T-cell (primary cell): ENCODE data around the gene SKI. TPM values are rescaled to one million over a fixed set of nuclear protein-coding genes. Genes with fewer than 3 reads are reported as not detected.
A peak's percentile ranks its signal among the peaks of the same experiment; 100 is the strongest.

Experiments used
- ATAC-seq, 4 experiments: fragments of 200-7000 bp in 3 of 4; fragments of 150-1000 bp in 1 of 4; cut with Tn5 transposase; replicated peaks in 1 of 4; 1 replicate in 3 of 4; 2 replicates in 1 of 4; pipeline ENCODE4 v1.10.0; 2021; ENCODE audit warnings: moderate library complexity in 3 of 4, mild to moderate bottlenecking in 2 of 4, moderate number of reproducible peaks in 1 of 4
- CTCF ChIA-PET, 2 donors: fragments of 300-600 bp; sonication (Branson Sonifier 250); formaldehyde crosslinking; loops; one replicate each; lab custom pipeline; 2022; ENCODE audit warnings: antibody characterized with exemption in 2 of 2; lab: Charles Lee
- POLR2A ChIA-PET, 2 donors: fragments of 300-600 bp; sonication (Branson Sonifier 250); formaldehyde crosslinking; loops; one replicate each; lab custom pipeline; 2022; ENCODE audit warnings: antibody characterized with exemption in 2 of 2; lab: Charles Lee
- DNase-seq, 35 experiments: peaks; one replicate each; pipeline versions ENCODE4 v3.0.0 to v3.0.0-alpha.2; 2013 to 2023
- H3K27ac ChIP-seq: one replicate; pipeline ENCODE4 v1.5.1; 2013; ENCODE audit warnings: low read length
- H3K27me3 ChIP-seq, 2 experiments: replicated peaks in 1 of 2; 1 replicate in 1 of 2; 2 replicates in 1 of 2; pipeline versions ENCODE4 v1.6.1 to v1.7.0; 2013; ENCODE audit warnings: low read length in 1 of 2, mixed read lengths in 1 of 2; ENCODE audit not compliant: control insufficient read depth in 2 of 2, insufficient read depth in 2 of 2; ENCODE audit errors: extremely low read depth in 1 of 2
- H3K36me3 ChIP-seq, 2 donors: 1 replicate in 1 of 2; 2 replicates in 1 of 2; pipeline versions ENCODE4 v1.6.1 to v1.7.0; 2013; ENCODE audit warnings: low read length in 1 of 2; ENCODE audit not compliant: control insufficient read depth in 2 of 2, insufficient read depth in 1 of 2; ENCODE audit errors: extremely low read depth in 1 of 2
- H3K4me1 ChIP-seq, 2 experiments: 1 replicate in 1 of 2; 2 replicates in 1 of 2; pipeline versions ENCODE4 v1.6.1 to v1.7.0; 2013; ENCODE audit warnings: low read length in 2 of 2, mixed read lengths in 1 of 2; ENCODE audit not compliant: insufficient read depth in 2 of 2, control insufficient read depth in 1 of 2; ENCODE audit errors: extremely low read depth in 1 of 2
- H3K4me3 ChIP-seq, 2 donors: 1 replicate in 1 of 2; 2 replicates in 1 of 2; pipeline versions ENCODE4 v1.5.1 to v1.7.0; 2013; ENCODE audit warnings: mild to moderate bottlenecking in 2 of 2, low read length in 1 of 2, moderate library complexity in 1 of 2; ENCODE audit not compliant: control insufficient read depth in 1 of 2; ENCODE audit errors: extremely low read depth in 1 of 2
- H3K9me3 ChIP-seq: 2 replicates; pipeline ENCODE4 v1.7.0; 2013
- H3K27ac Mint-ChIP-seq, 2 donors: one replicate each; pipeline ENCODE4 v1.8.0; 2020 to 2021; ENCODE audit warnings: mild to moderate bottlenecking in 2 of 2, mixed read lengths in 2 of 2
- H3K27me3 Mint-ChIP-seq, 2 donors: one replicate each; pipeline ENCODE4 v1.8.0; 2021 to 2022; ENCODE audit warnings: mixed read lengths in 2 of 2
- H3K36me3 Mint-ChIP-seq: one replicate; pipeline ENCODE4 v1.8.0; 2021; ENCODE audit warnings: mixed read lengths
- H3K4me1 Mint-ChIP-seq, 3 donors: one replicate each; pipeline ENCODE4 v1.8.0; 2020 to 2022; ENCODE audit warnings: mixed read lengths in 3 of 3, mild to moderate bottlenecking in 1 of 3
- H3K4me3 Mint-ChIP-seq, 3 donors: one replicate each; pipeline ENCODE4 v1.8.0; 2020 to 2022; ENCODE audit warnings: mild to moderate bottlenecking in 3 of 3, mixed read lengths in 3 of 3, moderate library complexity in 3 of 3
- H3K9me3 Mint-ChIP-seq, 3 donors: one replicate each; pipeline ENCODE4 v1.8.0; 2020 to 2022; ENCODE audit warnings: mixed read lengths in 3 of 3
- WGBS: methylation state at CpG from one replicate; pipeline ENCODE4 v1.1.5; 2013; ENCODE audit warnings: missing lambda C conversion rate; ENCODE audit not compliant: insufficient coverage; 5-methylcytosine and 5-hydroxymethylcytosine counted together
- total RNA-seq, 35 experiments: library from RNA in 6 of 35; stranded (reverse) in 6 of 35; fragments of 120-200 nt in 1 of 35; gene quantifications; one replicate each; pipeline versions ENCODE4 v1.2.1 to v1.2.4 and lab custom pipeline; 2013 to 2026

The SKI gene
- total RNA-seq, 5 donors from 2014 or later (not counting 1 experiment from before 2014, with no cell fraction given): 137 to 299 (median 157) TPM

DNA sequence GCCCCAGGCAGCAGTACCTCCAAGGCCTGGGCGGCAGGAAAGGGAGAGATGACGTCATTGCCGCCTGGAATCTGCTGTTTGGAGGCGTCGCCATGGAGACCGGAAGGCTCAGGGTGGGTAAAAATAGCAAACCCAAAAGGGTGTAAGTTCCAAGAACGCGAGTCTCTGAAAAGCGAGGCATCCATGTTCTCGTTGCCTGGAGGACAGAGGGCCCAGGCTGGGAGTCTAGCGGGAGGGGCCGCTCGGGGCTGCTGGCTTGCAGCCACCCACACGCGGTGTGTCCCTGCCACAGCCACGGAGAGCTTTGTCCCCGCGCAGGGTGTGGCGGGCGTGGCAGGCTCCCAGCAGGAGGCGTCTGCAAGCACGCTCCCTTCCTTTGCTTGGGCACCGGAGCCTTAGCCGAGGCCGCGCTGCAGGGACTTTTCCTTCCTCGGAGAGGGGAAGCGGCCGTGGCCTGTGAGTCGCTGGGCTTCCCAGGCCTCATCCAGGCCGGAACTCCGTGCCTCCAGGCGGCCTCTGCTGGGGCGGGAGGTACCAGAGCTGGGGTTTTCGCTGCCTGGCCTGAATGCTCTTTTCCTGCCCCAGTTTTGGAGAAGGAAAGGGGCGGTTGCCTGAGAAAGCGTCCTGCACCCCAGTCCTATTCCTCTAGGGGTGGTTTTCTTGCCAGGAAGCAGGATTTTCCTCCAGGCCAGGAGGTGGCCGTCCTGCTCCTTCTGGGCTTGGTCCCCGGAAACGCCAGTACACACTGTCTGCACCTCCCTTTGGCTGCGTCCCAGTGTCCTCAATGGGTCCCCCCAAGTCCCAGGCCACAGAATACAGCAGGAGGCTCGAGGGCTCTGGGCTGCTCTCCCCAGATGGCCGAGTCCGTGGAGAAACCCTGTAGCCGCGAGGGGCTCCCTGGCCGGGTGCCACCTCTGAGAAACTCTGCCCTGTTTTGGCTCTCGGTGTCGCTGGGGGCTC, 15.3 kb upstream of the SKI start:
- H3K27me3 Mint-ChIP-seq: no peaks in the 10 kb centered on the region
- Histone ChIP-seq H3K36me3 (no peaks in the 10 kb centered on the region), H3K27me3 (peaks cover 0 to 40% of the 10 kb centered on the region in 2 experiments), H3K27ac (no peak overlapping the region), H3K4me3 (peak overlapping the region; percentile 19 to 36), H3K9me3 (no peaks in the 10 kb centered on the region), H3K4me1 (peaks cover 3 to 18% of the 10 kb centered on the region in 2 experiments)
- ATAC-seq (peak; percentile 71 to 81 (median 74)), DNase-seq (peak in 32 of 35 experiments; percentile 39 to 78 (median 54))
- H3K4me1 Mint-ChIP-seq: peaks cover 0 to 10% (median 2%) of the 10 kb centered on the region in 3 donors
- H3K4me3 Mint-ChIP-seq: peak overlapping the region in 2 of 3 donors; percentile 6 to 54
- no peak overlapping the region for H3K27ac Mint-ChIP-seq
- POLR2A ChIA-PET: no interaction called here
- no peaks in the 10 kb centered on the region for H3K9me3 Mint-ChIP-seq
- H3K36me3 Mint-ChIP-seq: no peaks in the 10 kb centered on the region
- CTCF ChIA-PET: no interaction called here
- whole genome bisulfite sequencing: 23% methylated on average over 46 of the region's 49 CpGs

- Histone ChIP-seq H3K36me3 (no peaks in the 10 kb centered on the region), H3K9me3 (no peaks in the 10 kb centered on the region), H3K27ac (no peak overlapping the region), H3K4me3 (no peak overlapping the region), H3K27me3 (peaks cover 0 to 40% of the 10 kb centered on the region in 2 experiments), H3K4me1 (peaks cover 3 to 18% of the 10 kb centered on the region in 2 experiments)
- Mint-ChIP-seq H3K4me1 (peaks cover 2 to 10% (median 4%) of the 10 kb centered on the region in 3 donors), H3K9me3 (peaks cover 0 to 3% (median 3%) of the 10 kb centered on the region in 3 donors), H3K27ac (no peak overlapping the region), H3K4me3 (peak overlapping the region in 1 of 3 donors; percentile 54), H3K36me3 (no peaks in the 10 kb centered on the region), H3K27me3 (no peaks in the 10 kb centered on the region)
- CTCF ChIA-PET: no interaction called here
- 90% methylated on average over 24 of the region's 32 CpGs for WGBS
- ATAC-seq (no peak), DNase-seq (peak in 1 of 35 experiments; percentile 4)
- POLR2A ChIA-PET: interaction anchor here in 1 of 2 donors (0.6 kb wide), 1 partner anchor 24 kb away, joined by 3 read pairs; no protein-coding TSS in a partner anchor
Measured at GRCh38 chr1:2213576-2214505, 14.3 kb upstream of the SKI start.

- H3K9me3 Mint-ChIP-seq: peaks cover 0 to 7% (median 5%) of the 10 kb centered on the region in 3 donors
- DNase-seq (no peak), ATAC-seq (no peak)
- POLR2A ChIA-PET: interaction anchor here in 1 of 2 donors (0.6 kb wide), 1 partner anchor 25 kb away, joined by 3 read pairs; no protein-coding TSS in a partner anchor
- no peak overlapping the region for H3K27ac Mint-ChIP-seq
- peaks cover 3 to 18% of the 10 kb centered on the region in 2 experiments for H3K4me1 ChIP-seq
- H3K4me3 Mint-ChIP-seq: no peak overlapping the region
- no peaks in the 10 kb centered on the region for H3K36me3 Mint-ChIP-seq
- 95% methylated on average over 9 of the region's 21 CpGs for WGBS
- H3K27me3 Mint-ChIP-seq: no peaks in the 10 kb centered on the region
- H3K36me3 ChIP-seq: no peaks in the 10 kb centered on the region
- H3K4me3 ChIP-seq: no peak overlapping the region
- no peaks in the 10 kb centered on the region for H3K9me3 ChIP-seq
- H3K27ac ChIP-seq: no peak overlapping the region
- CTCF ChIA-PET: no interaction called here
- peaks cover 0 to 36% of the 10 kb centered on the region in 2 experiments for H3K27me3 ChIP-seq
- H3K4me1 Mint-ChIP-seq: peaks cover 2 to 10% (median 6%) of the 10 kb centered on the region in 3 donors
Measured at GRCh38 chr1:2214541-2215241, 13.4 kb upstream of the SKI start.

DNA sequence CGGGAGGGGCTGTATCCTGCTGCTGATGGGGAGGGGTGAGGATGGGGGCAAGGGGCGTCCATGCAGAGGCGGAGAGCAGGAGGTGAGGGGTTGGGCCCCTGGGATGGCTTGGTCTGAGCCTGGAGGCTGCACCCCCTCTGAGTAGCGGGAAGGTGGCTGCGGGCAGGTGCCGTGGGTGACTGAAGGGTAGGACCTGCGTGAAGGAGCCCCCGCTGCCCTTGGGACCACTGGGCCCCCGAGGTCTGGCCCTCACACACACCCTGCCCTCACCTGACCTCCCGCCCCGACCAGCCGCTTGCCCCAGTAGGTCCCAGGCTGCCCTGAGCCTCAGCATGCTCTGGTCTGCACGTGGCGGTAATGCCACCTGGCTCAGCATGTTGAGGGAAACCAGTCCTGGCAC, 12.8 kb upstream of the SKI start:
- no peak overlapping the region for H3K27ac Mint-ChIP-seq
- H3K9me3 Mint-ChIP-seq: peaks cover 0 to 7% (median 5%) of the 10 kb centered on the region in 3 donors
- H3K4me1 Mint-ChIP-seq: peaks cover 2 to 10% (median 6%) of the 10 kb centered on the region in 3 donors
- WGBS: 94% methylated on average over 14 of the region's 14 CpGs
- no peak overlapping the region for H3K4me3 ChIP-seq
- peaks cover 0 to 36% of the 10 kb centered on the region in 2 experiments for H3K27me3 ChIP-seq
- H3K9me3 ChIP-seq: no peaks in the 10 kb centered on the region
- no peaks in the 10 kb centered on the region for H3K36me3 ChIP-seq
- no peak for DNase-seq
- H3K27ac ChIP-seq: no peak overlapping the region
- peaks cover 3 to 18% of the 10 kb centered on the region in 2 experiments for H3K4me1 ChIP-seq
- H3K36me3 Mint-ChIP-seq: no peaks in the 10 kb centered on the region
- ChIA-PET POLR2A (no interaction called here), CTCF (no interaction called here)
- H3K27me3 Mint-ChIP-seq: no peaks in the 10 kb centered on the region
- no peak overlapping the region for H3K4me3 Mint-ChIP-seq
- no peak for ATAC-seq

DNA sequence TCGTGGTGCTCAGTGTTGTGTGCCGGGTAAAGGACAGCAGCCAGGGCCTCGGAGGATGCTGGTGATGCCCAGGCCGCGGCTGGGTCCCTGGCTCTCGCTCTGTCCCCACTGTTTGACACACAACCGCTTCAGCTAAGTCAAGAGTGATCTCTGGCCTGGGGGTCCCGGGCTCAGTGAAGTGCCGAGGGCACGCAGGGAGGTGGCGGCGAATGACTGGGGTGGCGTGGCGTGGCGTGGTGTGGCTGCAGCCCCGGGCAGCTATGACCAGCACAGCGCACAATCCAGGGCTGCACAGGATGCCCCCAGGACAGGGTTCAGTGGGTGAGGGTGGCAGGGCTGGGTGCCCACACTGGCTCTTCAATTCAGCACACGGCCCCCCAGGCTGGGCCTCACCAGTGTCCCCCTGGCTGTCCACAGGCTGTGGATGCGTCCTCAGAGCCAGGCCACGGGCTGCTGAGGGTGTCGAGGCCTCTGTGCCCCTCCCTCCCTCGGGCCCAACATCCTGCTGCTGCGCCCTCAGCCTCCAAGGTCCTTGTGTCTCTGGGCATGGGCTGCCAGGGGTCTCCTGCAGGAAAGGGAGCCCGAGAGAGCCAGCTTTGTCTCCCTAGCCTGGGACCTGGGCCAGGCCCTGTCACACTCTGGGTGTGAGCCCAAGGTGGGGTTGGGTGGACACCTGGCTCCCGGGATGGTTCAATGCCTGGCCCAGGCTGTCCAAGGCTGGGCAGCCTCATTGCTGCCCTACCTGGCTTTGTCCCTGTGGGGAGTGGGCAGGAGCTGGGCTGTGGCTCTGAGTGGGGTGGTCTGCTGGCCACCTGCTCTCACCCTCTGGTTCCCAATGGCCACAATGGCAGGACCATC, 12.0 kb upstream of the SKI start:
- 94% methylated on average over 22 of the region's 25 CpGs for WGBS
- H3K4me3 ChIP-seq: no peak overlapping the region
- no peaks in the 10 kb centered on the region for H3K36me3 ChIP-seq
- H3K36me3 Mint-ChIP-seq: no peaks in the 10 kb centered on the region
- ATAC-seq (no peak), DNase-seq (no peak)
- peaks cover 0 to 36% of the 10 kb centered on the region in 2 experiments for H3K27me3 ChIP-seq
- no peak overlapping the region for H3K27ac ChIP-seq
- H3K27ac Mint-ChIP-seq: no peak overlapping the region
- H3K4me3 Mint-ChIP-seq: no peak overlapping the region
- H3K9me3 Mint-ChIP-seq: peaks cover 0 to 7% (median 5%) of the 10 kb centered on the region in 3 donors
- POLR2A ChIA-PET: no interaction called here
- H3K27me3 Mint-ChIP-seq: no peaks in the 10 kb centered on the region
- H3K9me3 ChIP-seq: no peaks in the 10 kb centered on the region
- CTCF ChIA-PET: no interaction called here
- peaks cover 3 to 18% of the 10 kb centered on the region in 2 experiments for H3K4me1 ChIP-seq
- peaks cover 2 to 10% (median 6%) of the 10 kb centered on the region in 3 donors for H3K4me1 Mint-ChIP-seq
